BE2C (cell line): ENCODE results near the gene METTL8.
"Not testable (repeated sequence)": the region's sequence is repeated elsewhere in the genome, so short reads cannot be mapped to it uniquely, and the experiment has no call there.

ENCODE experiments used
- DNase-seq: peaks from one replicate; pipeline ENCODE4 v3.0.0-alpha.2; 2020
- H3K27me3 ChIP-seq: fragments of 250-450 bp; sonication (Bioruptor Pico); 2 replicates; pipeline ENCODE4 v1.5.1; 2020; ENCODE audit warnings: mild to moderate bottlenecking
- H3K36me3 ChIP-seq: fragments of 250-450 bp; sonication (Bioruptor Pico); 2 replicates; pipeline ENCODE4 v1.5.1; 2020; ENCODE audit warnings: mild to moderate bottlenecking
- H3K4me1 ChIP-seq: fragments of 250-450 bp; sonication (Bioruptor Pico); 2 replicates; pipeline ENCODE4 v1.5.1; 2020
- H3K4me3 ChIP-seq: 2 replicates; pipeline ENCODE4 v1.5.1; 2011; ENCODE audit warnings: low read depth, low read length
- H3K9me3 ChIP-seq: fragments of 250-450 bp; sonication (Bioruptor Pico); 2 replicates; pipeline ENCODE4 v1.5.1; 2020
- CTCF ChIP-seq: IDR thresholded peaks from 2 replicates; pipeline ENCODE4 v1.5.1; 2012; ENCODE audit warnings: mild to moderate bottlenecking, low read depth, low read length

METTL8 gene

GRCh38 chr2:171367692-171368091 is 66.1 kb downstream of the METTL8 start:
- Histone ChIP-seq H3K27me3 (no peaks in the 10 kb centered on the region), H3K4me1 (no peaks in the 10 kb centered on the region), H3K4me3 (no peak overlapping the region), H3K36me3 (no peaks in the 10 kb centered on the region), H3K9me3 (no peaks in the 10 kb centered on the region)
- TF ChIP-seq CTCF: no peak
- no peak for DNase-seq

GRCh38 chr2:171365778-171366177 is 68.0 kb downstream of the METTL8 start:
- no peak for TF ChIP-seq CTCF
- Histone ChIP-seq H3K9me3 (no peaks in the 10 kb centered on the region), H3K4me1 (no peaks in the 10 kb centered on the region), H3K27me3 (no peaks in the 10 kb centered on the region), H3K36me3 (no peaks in the 10 kb centered on the region), H3K4me3 (no peak overlapping the region)
- no peak for DNase-seq

GRCh38 chr2:171365232-171365631 is 68.6 kb downstream of the METTL8 start:
- TF ChIP-seq CTCF: no peak
- Histone ChIP-seq H3K9me3 (no peaks in the 10 kb centered on the region), H3K4me1 (no peaks in the 10 kb centered on the region), H3K27me3 (no peaks in the 10 kb centered on the region), H3K36me3 (no peaks in the 10 kb centered on the region), H3K4me3 (no peak overlapping the region)
- no peak for DNase-seq

- H3K36me3 ChIP-seq: no peaks in the 10 kb centered on the region
- no peak for TF ChIP-seq CTCF
- no peak for DNase-seq
- no peaks in the 10 kb centered on the region for H3K4me1 ChIP-seq
- no peaks in the 10 kb centered on the region for H3K27me3 ChIP-seq
- H3K4me3 ChIP-seq: no peak overlapping the region
- no peaks in the 10 kb centered on the region for H3K9me3 ChIP-seq
These were observed 71.4 kb downstream of the METTL8 start for GRCh38 chr2:171362396-171362795.

- TF ChIP-seq CTCF: no peak
- no peaks in the 10 kb centered on the region for H3K9me3 ChIP-seq
- H3K4me3 ChIP-seq: no peak overlapping the region
- no peaks in the 10 kb centered on the region for H3K36me3 ChIP-seq
- no peak for DNase-seq
- H3K27me3 ChIP-seq: no peaks in the 10 kb centered on the region
- H3K4me1 ChIP-seq: no peaks in the 10 kb centered on the region
These were observed 72.9 kb downstream of the METTL8 start for GRCh38 chr2:171360905-171361304.

- not testable (repeated sequence) for H3K4me3 ChIP-seq, H3K36me3 ChIP-seq, H3K9me3 ChIP-seq, DNase-seq, H3K4me1 ChIP-seq, H3K27me3 ChIP-seq
These were observed 80.0 kb downstream of the METTL8 start for GRCh38 chr2:171353746-171354145.

- no peak for TF ChIP-seq CTCF
- H3K4me3 ChIP-seq: no peak overlapping the region
- H3K9me3 ChIP-seq: no peaks in the 10 kb centered on the region
- H3K36me3 ChIP-seq: no peaks in the 10 kb centered on the region
- no peak for DNase-seq
- H3K27me3 ChIP-seq: no peaks in the 10 kb centered on the region
- H3K4me1 ChIP-seq: no peaks in the 10 kb centered on the region; the same call in 1 of the 2 replicates
These were observed 85.7 kb downstream of the METTL8 start for GRCh38 chr2:171348056-171348455.
